ENCODE results near the gene IQSEC1. TPM values are rescaled to one million over a fixed set of nuclear protein-coding genes. Genes with fewer than 3 reads are reported as not detected.

The IQSEC1 gene
- total and polyA plus RNA-seq, 9 of the 15 experiments (the other 6 are each of a cell fraction or from before 2014, with no cell fraction given) = 0.56 to 39.0 (median 6.8) TPM

DNA sequence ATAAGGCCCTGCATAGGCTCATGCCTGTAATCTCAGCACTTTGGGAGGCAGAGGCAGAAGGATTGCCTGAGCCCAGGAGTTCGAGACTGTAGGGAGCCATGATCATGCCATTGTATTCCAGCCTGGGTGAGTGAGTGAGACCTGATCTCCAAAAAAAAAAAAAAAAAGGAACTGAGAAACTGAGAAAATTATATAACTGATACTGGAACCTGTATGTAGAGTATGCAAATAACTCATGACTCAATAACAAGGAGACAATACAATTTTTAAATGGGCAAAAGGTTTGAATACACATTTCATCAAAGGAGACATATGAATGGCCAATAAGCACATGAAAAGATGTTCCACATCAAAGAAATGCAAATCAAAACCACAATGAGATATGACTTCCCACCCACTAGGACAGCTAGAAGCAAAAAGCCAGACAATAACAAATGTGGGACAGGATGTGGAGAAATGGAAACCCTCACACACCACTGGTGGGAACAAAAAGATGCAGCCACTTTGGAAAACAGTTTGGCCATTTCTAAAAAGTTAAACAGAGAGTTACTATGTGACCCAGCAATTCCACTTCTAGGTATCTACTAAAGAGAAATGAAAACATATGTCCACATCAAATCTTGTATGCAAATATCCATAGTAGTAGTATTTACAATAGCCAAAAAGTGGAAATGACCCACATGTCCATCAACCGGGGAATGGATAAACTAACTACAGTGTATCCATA is 70.7 kb downstream of the IQSEC1 start (continued):
- TF ChIP-seq, protein P1, sequence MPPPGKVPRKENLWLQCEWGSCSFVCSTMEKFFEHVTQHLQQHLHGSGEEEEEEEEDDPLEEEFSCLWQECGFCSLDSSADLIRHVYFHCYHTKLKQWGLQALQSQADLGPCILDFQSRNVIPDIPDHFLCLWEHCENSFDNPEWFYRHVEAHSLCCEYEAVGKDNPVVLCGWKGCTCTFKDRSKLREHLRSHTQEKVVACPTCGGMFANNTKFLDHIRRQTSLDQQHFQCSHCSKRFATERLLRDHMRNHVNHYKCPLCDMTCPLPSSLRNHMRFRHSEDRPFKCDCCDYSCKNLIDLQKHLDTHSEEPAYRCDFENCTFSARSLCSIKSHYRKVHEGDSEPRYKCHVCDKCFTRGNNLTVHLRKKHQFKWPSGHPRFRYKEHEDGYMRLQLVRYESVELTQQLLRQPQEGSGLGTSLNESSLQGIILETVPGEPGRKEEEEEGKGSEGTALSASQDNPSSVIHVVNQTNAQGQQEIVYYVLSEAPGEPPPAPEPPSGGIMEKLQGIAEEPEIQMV (tag; conservative IDR thresholded peaks at IDR 0.05; ENCODE audit: low read depth) = no peak
- TF ChIP-seq, protein P2, sequence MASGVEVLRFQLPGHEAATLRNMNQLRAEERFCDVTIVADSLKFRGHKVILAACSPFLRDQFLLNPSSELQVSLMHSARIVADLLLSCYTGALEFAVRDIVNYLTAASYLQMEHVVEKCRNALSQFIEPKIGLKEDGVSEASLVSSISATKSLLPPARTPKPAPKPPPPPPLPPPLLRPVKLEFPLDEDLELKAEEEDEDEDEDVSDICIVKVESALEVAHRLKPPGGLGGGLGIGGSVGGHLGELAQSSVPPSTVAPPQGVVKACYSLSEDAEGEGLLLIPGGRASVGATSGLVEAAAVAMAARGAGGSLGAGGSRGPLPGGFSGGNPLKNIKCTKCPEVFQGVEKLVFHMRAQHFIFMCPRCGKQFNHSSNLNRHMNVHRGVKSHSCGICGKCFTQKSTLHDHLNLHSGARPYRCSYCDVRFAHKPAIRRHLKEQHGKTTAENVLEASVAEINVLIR (CRISPR knock-in tag; IDR thresholded peaks at IDR 0.05) = no peak
- TF ChIP-seq, protein P3, sequence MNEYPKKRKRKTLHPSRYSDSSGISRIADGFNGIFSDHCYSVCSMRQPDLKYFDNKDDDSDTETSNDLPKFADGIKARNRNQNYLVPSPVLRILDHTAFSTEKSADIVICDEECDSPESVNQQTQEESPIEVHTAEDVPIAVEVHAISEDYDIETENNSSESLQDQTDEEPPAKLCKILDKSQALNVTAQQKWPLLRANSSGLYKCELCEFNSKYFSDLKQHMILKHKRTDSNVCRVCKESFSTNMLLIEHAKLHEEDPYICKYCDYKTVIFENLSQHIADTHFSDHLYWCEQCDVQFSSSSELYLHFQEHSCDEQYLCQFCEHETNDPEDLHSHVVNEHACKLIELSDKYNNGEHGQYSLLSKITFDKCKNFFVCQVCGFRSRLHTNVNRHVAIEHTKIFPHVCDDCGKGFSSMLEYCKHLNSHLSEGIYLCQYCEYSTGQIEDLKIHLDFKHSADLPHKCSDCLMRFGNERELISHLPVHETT (CRISPR knock-in tag; conservative IDR thresholded peaks at IDR 0.05 in 1 of 2, IDR thresholded peaks at IDR 0.05 in 1 of 2) = no peak
- TF ChIP-seq NFXL1 (CRISPR knock-in tag; IDR thresholded peaks at IDR 0.05) (no peak), EZH2 (IDR thresholded peaks at IDR 0.05; ENCODE audit: borderline replicate concordance, low read depth, low read length) (no peak), XRCC3 (IDR thresholded peaks at IDR 0.05) (no peak), ARID2 (IDR thresholded peaks at IDR 0.05) (no peak), ZBTB1 (CRISPR knock-in tag; IDR thresholded peaks at IDR 0.05; ENCODE audit: borderline replicate concordance, low read depth) (no peak), RFX1 (IDR thresholded peaks at IDR 0.05) (no peak), PURB (CRISPR knock-in tag; IDR thresholded peaks at IDR 0.05; ENCODE audit: low read depth) (no peak), BRD4 (IDR thresholded peaks at IDR 0.05) (no peak), ZNF239 (CRISPR knock-in tag; IDR thresholded peaks at IDR 0.05) (no peak), EHMT2 (IDR thresholded peaks at IDR 0.05) (no peak), SMARCC2 (IDR thresholded peaks at IDR 0.05; ENCODE audit: low read depth) (no peak), TARDBP (IDR thresholded peaks at IDR 0.05) (no peak)
- TF ChIP-seq, protein P4, sequence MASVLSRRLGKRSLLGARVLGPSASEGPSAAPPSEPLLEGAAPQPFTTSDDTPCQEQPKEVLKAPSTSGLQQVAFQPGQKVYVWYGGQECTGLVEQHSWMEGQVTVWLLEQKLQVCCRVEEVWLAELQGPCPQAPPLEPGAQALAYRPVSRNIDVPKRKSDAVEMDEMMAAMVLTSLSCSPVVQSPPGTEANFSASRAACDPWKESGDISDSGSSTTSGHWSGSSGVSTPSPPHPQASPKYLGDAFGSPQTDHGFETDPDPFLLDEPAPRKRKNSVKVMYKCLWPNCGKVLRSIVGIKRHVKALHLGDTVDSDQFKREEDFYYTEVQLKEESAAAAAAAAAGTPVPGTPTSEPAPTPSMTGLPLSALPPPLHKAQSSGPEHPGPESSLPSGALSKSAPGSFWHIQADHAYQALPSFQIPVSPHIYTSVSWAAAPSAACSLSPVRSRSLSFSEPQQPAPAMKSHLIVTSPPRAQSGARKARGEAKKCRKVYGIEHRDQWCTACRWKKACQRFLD (CRISPR knock-in tag; IDR thresholded peaks at IDR 0.05) = no peak
- TF ChIP-seq, protein P5, sequence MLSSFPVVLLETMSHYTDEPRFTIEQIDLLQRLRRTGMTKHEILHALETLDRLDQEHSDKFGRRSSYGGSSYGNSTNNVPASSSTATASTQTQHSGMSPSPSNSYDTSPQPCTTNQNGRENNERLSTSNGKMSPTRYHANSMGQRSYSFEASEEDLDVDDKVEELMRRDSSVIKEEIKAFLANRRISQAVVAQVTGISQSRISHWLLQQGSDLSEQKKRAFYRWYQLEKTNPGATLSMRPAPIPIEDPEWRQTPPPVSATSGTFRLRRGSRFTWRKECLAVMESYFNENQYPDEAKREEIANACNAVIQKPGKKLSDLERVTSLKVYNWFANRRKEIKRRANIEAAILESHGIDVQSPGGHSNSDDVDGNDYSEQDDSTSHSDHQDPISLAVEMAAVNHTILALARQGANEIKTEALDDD (IDR thresholded peaks at IDR 0.05) = no peak
- TF ChIP-seq, protein P6, sequence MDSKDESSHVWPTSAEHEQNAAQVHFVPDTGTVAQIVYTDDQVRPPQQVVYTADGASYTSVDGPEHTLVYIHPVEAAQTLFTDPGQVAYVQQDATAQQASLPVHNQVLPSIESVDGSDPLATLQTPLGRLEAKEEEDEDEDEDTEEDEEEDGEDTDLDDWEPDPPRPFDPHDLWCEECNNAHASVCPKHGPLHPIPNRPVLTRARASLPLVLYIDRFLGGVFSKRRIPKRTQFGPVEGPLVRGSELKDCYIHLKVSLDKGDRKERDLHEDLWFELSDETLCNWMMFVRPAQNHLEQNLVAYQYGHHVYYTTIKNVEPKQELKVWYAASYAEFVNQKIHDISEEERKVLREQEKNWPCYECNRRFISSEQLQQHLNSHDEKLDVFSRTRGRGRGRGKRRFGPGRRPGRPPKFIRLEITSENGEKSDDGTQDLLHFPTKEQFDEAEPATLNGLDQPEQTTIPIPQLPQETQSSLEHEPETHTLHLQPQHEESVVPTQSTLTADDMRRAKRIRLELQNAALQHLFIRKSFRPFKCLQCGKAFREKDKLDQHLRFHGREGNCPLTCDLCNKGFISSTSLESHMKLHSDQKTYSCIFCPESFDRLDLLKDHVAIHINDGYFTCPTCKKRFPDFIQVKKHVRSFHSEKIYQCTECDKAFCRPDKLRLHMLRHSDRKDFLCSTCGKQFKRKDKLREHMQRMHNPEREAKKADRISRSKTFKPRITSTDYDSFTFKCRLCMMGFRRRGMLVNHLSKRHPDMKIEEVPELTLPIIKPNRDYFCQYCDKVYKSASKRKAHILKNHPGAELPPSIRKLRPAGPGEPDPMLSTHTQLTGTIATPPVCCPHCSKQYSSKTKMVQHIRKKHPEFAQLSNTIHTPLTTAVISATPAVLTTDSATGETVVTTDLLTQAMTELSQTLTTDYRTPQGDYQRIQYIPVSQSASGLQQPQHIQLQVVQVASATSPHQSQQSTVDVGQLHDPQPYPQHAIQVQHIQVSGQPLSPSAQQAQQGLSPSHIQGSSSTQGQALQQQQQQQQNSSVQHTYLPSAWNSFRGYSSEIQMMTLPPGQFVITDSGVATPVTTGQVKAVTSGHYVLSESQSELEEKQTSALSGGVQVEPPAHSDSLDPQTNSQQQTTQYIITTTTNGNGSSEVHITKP (IDR thresholded peaks at IDR 0.05; ENCODE audit: partially characterized antibody) = no peak
